Glomerular visceral epithelial cell (primary cell): ENCODE measurements around the gene BMPR1B.
"Not testable (repeated sequence)": the region's sequence is repeated elsewhere in the genome, so short reads cannot be mapped to it uniquely, and the experiment has no call there.

Experiments
- DNase-seq: peaks from one replicate; pipeline ENCODE4 v3.0.0-alpha.2; 2016; ENCODE audit errors: extremely low spot score

The BMPR1B gene

GRCh38 chr4:95139424-95139823 is 381.7 kb downstream of the BMPR1B start:
- DNase-seq: not testable (repeated sequence)

DNA sequence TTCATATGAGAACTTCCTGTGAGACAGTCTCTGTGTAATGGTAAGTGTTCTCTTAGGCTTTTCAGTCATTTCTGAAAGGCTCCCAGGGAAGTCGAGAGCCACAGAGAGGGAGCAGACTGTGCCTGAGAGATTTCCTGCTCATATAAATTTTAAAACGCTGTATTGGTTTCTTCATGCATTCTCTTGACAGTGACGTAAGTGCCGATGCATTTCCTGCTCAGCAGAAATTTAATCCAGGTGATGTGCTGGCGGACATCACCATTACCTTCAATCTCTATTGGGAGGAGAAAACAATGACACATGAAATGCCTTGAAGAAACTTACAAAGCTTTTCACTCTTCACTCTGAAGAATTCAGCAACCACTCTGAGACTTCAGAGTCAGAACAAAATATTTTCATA is 383.6 kb downstream of the BMPR1B start:
- no peak for DNase-seq

DNA sequence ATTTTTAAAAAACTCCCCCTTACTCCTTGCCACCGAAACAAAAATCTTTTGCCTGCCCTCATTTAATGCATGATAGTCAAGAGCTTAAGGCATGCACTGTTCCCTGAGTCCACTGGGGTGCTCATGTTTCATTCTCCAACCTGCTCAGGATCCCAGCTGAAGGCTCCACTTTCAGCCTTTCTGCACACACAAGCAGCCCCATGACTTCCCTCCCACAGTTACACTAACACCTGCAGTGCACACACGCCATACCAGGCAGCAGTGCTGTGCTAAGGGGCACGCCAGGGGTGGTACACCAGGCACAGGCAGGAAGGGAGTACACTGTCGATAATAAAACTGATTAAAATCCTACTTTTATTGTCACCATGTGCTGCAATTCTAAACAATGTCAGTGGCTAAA is 385.2 kb downstream of the BMPR1B start:
- no peak for DNase-seq

GRCh38 chr4:95151255-95151654 is 393.5 kb downstream of the BMPR1B start:
- DNase-seq: no peak

DNA sequence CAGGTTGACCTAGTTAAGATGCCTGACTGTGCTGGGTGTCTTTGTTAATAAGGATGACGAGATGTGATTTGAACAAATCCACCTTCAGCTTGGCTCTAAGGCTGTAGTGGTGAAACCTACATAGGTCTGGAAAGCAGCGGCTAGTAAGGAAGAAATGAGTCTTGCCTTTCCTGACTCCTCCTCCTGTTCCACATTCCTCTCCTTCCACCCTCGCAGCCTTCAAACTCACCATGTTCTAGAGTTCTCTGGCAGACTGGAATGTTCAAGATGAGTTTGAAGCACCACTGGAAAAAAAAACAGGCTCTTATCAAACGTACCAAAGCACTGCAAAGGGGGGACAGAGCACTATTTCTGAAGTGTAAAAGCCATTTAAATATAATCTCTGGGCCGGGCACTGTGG is 395.4 kb downstream of the BMPR1B start:
- DNase-seq: no peak

DNA sequence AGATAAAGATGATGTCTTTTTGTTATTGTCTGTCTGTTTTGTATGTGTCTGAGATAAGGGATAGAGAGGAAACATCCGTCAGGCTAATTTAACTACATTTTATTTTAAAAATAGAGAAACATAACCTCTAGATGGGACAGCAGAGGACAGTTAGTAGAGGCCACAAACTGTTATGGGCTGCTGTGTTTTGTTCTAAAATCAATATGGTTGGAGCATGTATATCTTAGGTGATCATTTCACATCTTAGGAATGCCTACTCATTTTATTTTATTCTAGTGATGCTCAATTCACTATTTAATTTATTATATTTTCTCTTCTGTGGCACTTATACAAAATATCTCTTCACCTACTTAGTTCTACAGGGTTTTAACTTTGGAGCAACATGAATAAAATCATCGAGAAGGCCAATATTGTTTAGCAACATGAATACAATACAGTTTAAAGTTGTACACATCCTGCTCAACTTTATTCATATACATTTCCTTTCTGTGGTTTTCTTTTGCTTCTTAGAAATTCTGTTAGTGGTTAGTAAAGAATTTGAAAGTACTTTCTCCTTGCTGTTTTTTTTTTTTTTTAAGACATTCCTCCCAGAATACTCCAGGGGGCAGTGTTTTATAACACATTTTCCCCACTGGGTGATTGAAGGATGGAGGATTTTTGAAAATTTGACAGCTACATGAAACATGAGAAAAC is 398.1 kb downstream of the BMPR1B start:
- peak; percentile 46 for DNase-seq

DNA sequence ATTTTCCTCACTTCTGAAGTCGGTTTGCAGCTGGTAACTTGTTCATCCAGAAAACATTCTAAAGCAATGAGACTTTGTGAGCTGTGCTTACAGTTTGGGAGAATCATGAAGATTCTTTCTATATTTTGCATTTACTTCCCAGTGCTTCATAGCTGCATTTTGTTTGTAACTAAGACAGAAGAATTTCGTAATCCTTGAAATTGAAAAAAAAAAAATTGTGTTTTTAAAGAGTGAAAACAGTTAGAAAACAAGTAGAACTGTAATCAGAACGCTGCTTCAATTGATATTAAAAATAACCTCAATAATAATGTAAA is 398.7 kb downstream of the BMPR1B start:
- DNase-seq: no peak

GRCh38 chr4:95157596-95157995 is 399.8 kb downstream of the BMPR1B start:
- no peak for DNase-seq

GRCh38 chr4:95158045-95158444 is 400.3 kb downstream of the BMPR1B start:
- DNase-seq: no peak

DNA sequence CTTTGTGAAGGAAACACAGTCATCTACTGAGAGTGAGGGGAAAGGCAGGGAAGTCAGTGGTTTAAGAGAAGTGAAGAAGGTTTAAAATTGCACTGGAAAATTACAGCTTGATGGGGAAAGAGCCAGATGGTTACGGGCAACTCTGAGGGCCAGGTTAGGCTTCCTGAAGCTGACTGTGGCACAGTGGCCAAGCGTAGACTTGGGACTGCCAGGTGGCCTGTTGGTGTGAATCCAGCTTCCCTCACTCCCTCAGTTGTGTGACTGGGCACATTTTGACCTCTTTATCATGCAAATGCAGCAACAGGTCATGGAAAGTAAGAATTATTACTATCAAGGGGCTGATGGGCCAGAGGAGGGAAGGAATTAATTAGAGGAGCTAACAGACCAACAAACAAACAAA is 400.9 kb downstream of the BMPR1B start:
- DNase-seq: no peak

DNA sequence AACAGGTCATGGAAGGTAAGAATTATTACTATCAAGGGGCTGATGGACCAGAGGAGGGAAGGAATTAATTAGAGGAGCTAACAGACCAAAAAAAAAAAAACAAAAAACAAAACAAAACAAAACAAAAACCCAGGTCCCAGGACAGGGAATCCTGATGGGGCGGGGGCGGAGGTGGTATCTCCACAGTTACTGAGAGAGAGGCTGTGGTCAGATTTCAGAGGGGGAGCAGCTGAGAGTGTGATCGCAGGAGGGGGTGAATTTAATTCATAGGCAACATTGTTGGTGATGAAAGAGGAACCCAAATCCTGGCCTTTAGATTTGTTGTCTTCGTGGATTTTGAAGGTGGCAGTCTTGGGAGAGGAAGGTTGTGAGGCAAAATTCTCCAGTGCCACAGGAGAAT is 401.6 kb downstream of the BMPR1B start:
- DNase-seq: no peak

DNA sequence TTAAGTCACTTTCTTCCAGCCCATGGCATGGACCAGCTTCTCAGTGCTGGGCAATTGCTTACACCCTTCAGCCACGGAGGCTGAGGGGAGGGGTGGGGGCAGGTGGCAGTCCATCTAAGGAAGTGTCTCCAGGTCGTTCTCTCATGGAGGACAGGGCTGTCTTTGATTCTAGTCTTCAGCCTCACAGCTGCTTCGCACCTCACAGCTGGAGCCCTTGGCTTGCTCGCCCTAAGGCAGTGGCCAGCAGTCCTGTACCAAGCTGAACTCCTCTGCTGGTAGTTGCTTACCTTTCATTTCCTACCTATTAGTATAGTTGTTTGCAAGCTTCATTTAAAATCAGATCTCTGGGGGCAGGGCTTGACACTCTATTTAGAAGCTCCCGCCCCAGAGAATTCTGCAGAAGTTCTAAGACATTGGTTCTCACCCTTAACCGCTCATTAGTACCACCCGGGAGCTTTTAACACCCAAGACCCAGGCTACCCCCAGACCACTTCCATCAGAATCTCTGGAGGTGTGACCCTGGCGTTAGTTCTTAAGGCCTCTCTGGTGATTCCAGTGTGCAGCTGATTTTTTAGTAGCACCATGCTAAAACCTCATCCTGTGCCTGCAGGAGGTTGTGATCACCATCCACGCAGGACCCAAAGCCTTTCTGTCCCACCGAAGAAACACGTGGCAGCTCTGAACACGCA is 404.2 kb downstream of the BMPR1B start:
- DNase-seq: no peak

DNA sequence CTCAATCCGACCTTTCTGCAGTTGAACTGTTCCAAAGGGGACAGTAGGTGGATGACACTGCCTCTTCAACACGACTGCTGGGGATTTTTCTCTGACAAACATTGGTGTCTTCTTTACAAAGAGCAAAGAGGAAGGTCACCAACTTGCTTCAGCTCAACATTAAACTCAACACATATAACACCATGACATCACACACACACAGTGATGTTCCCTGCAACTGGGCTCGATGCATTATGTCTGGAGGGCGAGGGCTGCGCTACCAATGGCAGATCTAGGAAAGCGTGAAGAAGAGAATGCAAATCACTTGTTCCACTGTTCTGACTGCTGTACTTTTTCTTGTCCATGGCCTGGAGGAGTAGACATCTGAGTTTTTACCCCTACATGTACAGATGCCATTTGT is 405.1 kb downstream of the BMPR1B start:
- DNase-seq: no peak

DNA sequence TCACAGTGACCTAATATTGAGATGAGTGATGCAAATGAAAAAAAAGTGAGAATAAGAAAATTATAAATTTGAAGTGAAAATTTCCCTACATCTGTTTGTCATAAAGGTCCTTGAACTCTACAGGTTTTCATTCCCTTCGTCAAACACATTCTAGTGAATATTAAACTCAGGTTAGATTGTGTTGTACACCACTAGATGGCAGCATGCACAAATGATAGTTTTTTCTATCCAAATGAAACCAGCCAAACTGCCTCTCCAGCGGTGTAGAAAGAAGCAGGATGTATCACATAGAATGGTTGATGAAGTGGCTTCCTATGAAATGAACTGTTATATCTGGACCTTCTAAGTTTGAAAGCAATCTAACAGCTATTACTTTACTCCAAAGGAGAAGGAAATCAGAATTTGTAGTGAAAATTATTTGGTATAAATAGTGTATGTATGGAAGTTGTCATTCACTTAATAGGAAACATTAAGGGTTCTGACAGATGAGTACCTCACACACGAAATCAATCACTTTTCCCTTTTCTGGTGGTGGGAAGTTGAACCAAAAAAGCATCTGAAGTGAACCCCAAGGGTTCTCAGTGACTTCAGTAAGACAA is 408.3 kb downstream of the BMPR1B start:
- peak; percentile 72 for DNase-seq

- no peak for DNase-seq
Measured at GRCh38 chr4:95167805-95168204, 410.1 kb downstream of the BMPR1B start.

DNA sequence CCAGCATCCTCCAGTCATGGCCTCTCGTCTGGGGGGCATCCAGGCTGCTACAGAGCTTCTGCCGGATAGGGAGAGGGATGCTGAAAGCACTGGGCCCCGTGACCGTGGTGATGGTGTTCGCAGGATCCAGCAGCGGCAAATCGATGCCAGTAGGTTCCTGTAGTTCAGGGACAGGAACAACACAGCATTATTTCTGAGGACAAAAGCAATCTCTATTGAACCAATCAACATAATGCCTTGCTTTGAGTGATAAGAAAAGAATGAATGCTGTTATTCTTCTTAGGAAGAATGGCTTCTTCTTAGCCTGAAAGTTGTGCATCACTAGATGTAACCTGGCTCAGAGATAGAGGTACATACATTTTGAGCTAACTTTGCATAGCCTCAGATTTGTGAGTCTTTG is 412.4 kb downstream of the BMPR1B start:
- no peak for DNase-seq

DNA sequence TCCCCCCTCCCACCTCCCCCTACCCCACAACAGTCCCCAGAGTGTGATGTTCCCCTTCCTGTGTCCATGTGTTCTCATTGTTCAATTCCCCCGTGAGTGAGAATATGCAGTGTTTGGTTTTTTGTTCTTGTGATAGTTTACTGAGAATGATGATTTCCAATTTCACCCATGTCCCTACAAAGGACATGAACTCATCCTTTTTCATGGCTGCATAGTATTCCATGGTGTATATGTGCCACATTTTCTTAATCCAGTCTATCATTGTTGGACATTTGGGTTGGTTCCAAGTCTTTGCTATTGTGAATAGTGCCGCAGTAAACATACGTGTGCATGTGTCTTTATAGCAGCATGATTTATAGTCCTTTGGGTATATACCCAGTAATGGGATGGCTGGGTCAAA is 413.6 kb downstream of the BMPR1B start:
- not testable (repeated sequence) for DNase-seq

- DNase-seq: no peak
Measured at GRCh38 chr4:95178938-95179337, 421.2 kb downstream of the BMPR1B start.

DNA sequence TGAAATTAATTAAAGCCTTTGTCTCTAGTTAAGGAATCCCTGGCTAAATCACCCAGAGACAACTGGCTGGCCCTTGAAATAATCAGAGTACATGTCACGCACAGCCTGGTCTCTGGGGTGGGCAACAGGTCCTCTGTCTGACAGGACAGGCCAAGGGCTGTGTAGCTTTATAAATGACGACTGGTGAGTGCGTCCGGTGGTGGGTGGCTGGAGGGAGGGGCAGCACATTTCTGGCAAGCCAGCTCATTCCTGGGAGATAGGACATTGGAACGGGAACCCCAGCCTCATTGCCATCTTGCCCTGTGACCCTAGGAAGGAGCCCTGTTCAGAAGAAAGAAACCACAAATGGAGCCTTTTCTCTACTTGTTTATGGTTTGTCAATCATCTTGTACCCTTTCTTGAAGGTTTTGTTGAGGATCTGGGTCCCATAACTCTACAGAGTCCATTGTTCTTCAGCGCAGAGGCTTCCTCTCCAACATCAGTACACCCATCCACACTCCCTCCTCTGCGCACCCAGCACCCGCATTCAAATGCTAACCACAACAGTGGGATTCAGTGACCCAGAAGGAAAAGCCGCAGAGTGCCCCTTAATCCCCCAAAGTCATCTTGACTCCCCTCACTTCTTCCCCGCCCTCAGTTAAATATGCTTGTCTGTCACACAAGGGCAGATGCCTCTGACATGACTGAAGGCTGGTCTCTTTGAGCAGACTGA is 422.9 kb downstream of the BMPR1B start:
- no peak for DNase-seq

DNA sequence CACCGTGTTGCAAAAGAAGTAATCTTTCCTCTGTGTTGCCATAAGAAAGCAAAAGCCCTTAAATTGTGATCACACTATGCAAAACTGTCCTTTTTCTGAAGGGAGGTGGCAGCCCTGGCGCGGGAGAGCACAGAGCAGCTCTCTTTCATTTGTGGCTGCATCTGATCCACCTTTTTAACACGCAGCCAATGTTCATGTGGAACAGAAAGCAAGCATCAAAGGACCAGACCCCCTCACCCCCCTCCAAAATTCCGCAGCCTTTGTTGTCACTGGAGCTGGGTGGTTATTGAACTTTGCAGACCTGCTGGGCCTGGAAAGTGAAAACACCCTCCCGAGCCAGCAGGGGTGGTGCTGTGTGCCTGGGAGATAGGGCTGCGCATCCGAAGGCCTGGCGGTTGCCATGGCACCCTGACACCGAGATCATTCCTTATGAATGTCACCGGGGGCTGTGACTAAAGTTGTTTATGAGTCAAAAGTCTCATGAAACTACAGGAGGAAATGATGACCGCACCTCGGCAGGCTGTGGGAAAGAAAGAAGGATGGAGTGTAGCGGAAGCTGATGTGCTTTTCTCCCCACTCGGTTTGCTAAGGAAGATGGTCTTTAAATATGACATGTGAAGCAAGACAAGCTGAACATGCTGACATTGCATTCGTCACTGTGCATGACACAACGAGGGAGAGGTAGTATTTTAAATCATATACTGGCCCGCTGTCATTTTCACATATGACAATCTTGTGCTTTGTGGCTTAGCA is 423.7 kb downstream of the BMPR1B start:
- no peak for DNase-seq

DNA sequence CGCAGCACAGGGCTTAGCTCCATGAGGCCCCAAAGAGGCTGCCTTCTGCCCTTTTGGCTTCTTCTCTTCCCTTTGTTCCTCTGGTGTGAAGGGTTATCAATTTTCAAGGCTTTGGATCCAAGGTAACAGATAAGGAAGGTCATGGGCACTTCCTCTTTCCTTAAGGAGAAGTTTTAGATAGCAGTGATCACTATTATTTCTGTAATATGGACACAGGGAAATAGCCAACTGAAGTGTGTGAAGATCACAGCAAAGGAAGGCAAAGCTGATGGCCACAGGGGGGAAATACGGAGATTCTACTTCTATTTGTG is 424.2 kb downstream of the BMPR1B start:
- DNase-seq: no peak
